HepG2 (cell line): Measurements from ENCODE around the gene GATM. TPM values are rescaled to one million over a fixed set of nuclear protein-coding genes. Genes with fewer than 3 reads are reported as not detected.

ENCODE experiments used
- ATAC-seq: fragments of 200-7000 bp; cut with Tn5 transposase; 3 replicates; pipeline ENCODE4 v1.9.1; 2020; ENCODE audit warnings: mild to moderate bottlenecking, moderate library complexity
- BruUV-seq: library from RNA; stranded (reverse); fragments of 400-500 nt; replicated peaks from 2 replicates; lab custom pipeline; 2021; lab: Mats Ljungman, UMichigan
- CTCF ChIA-PET: fragments of 300-600 bp; formaldehyde crosslinking; extraction: SDS; loops from one replicate; lab custom pipeline; 2021; ENCODE audit warnings: low total read pairs, inconsistent platforms, low intra/inter-chr PET ratio; lab: Yijun Ruan, JAX
- POLR2A ChIA-PET: fragments of 350-600 bp; sonication (Branson Sonifier 250); formaldehyde crosslinking; loops from one replicate; lab custom pipeline; 2020; ENCODE audit warnings: antibody characterized with exemption, inconsistent platforms; lab: Yijun Ruan, JAX
- DNase-seq: peaks from one replicate; pipeline ENCODE4 v3.0.0-alpha.2; 2015; ENCODE audit warnings: low spot score
- FAIRE-seq: peaks from 3 replicates; lab custom pipeline; 2011; peaks lifted over from hg19 to GRCh38; lab: Jason Lieb, UNC
- H2AFZ ChIP-seq: one replicate; pipeline ENCODE4 v1.6.1; 2011; ENCODE audit warnings: low read length, inconsistent platforms
- H3K27ac ChIP-seq: fragments of 300-600 bp; 3 replicates; pipeline ENCODE4 v1.8.0; 2011; ENCODE audit warnings: mixed run types, mild to moderate bottlenecking, mixed read lengths, low read length, inconsistent platforms; ENCODE audit not compliant: insufficient read depth; ENCODE audit errors: extremely low read length
- H3K27me3 ChIP-seq, 2 experiments: fragments of 200-600 bp in 1 of 2; 2 replicates in 1 of 2; 3 replicates in 1 of 2; pipeline versions ENCODE4 v1.6.0 to v1.8.0; 2011; ENCODE audit warnings: low read length in 2 of 2, mild to moderate bottlenecking in 2 of 2, moderate library complexity in 2 of 2, inconsistent platforms in 1 of 2; ENCODE audit not compliant: insufficient read depth in 2 of 2, control insufficient read depth in 1 of 2
- H3K36me3 ChIP-seq, 2 experiments: fragments of 200-600 bp in 1 of 2; replicated peaks in 1 of 2; 2 replicates in 1 of 2; 3 replicates in 1 of 2; pipeline versions ENCODE4 v1.5.1 to v1.8.0; 2011; ENCODE audit warnings: low read length in 2 of 2, inconsistent platforms in 1 of 2; ENCODE audit not compliant: insufficient read depth in 2 of 2, control insufficient read depth in 1 of 2
- H3K4me1 ChIP-seq: 2 replicates; pipeline ENCODE4 v1.5.1; 2012; ENCODE audit warnings: low read length, inconsistent platforms; ENCODE audit not compliant: insufficient read depth
- H3K4me2 ChIP-seq: 2 replicates; pipeline ENCODE4 v1.6.0; 2011; ENCODE audit warnings: low read depth, low read length, inconsistent platforms
- H3K4me3 ChIP-seq, 3 experiments: fragments of 200-600 bp in 1 of 3; sonication (generic), shearing (Covaris generic) in 1 of 3; replicated peaks in 1 of 3; 2 replicates each; pipeline ENCODE4 v1.5.1; 2011 to 2016; ENCODE audit warnings: low read length in 3 of 3, inconsistent platforms in 2 of 3, low read depth in 2 of 3, mild to moderate bottlenecking in 2 of 3, control low read depth in 1 of 3, mixed read lengths in 1 of 3; ENCODE audit not compliant: insufficient read depth in 1 of 3
- H3K79me2 ChIP-seq: one replicate; pipeline ENCODE4 v1.6.1; 2011; ENCODE audit warnings: low read length, inconsistent platforms; ENCODE audit not compliant: insufficient read depth
- H3K9ac ChIP-seq: 2 replicates; pipeline ENCODE4 v1.6.0; 2011; ENCODE audit warnings: mild to moderate bottlenecking, low read depth, low read length, inconsistent platforms; ENCODE audit not compliant: insufficient read depth
- H3K9me3 ChIP-seq: 2 replicates; pipeline ENCODE4 v1.5.1; 2012; ENCODE audit warnings: mild to moderate bottlenecking, low read length
- H4K20me1 ChIP-seq: 2 replicates; pipeline ENCODE4 v1.6.0; 2011; ENCODE audit warnings: inconsistent platforms, mild to moderate bottlenecking, low read length, moderate library complexity; ENCODE audit not compliant: insufficient read depth
- ETV5 ChIP-seq: IDR thresholded peaks from 2 replicates; pipeline ENCODE4 v1.6.1; 2018; ENCODE audit warnings: missing biosample characterization, missing genetic modification reagents, inconsistent platforms, borderline replicate concordance
- HMGXB3 ChIP-seq: sonication (generic); formaldehyde crosslinking; IDR thresholded peaks from 2 replicates; pipeline ENCODE4 v1.4.0; 2020; ENCODE audit warnings: missing genetic modification reagents, borderline replicate concordance
- ISL2 ChIP-seq: sonication (generic); formaldehyde crosslinking; IDR thresholded peaks from 2 replicates; pipeline ENCODE4 v1.5.0; 2020; ENCODE audit warnings: missing genetic modification reagents
- KAT2B ChIP-seq: fragments of 150-350 bp; IDR thresholded peaks from 2 replicates; pipeline ENCODE4 v1.6.1; 2014; ENCODE audit warnings: low read depth, low read length, borderline replicate concordance
- MZF1 ChIP-seq: sonication (generic); formaldehyde crosslinking; IDR thresholded peaks from 2 replicates; pipeline ENCODE4 v1.8.1; 2023; ENCODE audit warnings: mild to moderate bottlenecking, missing genetic modification reagents, borderline replicate concordance
- NCOA2 ChIP-seq: sonication (generic); formaldehyde crosslinking; IDR thresholded peaks from 2 replicates; pipeline ENCODE4 v1.8.0; 2022; ENCODE audit warnings: inconsistent platforms
- POGZ ChIP-seq: sonication (generic); formaldehyde crosslinking; IDR thresholded peaks from 2 replicates; pipeline ENCODE4 v1.4.0; 2020; ENCODE audit warnings: mild to moderate bottlenecking, missing genetic modification reagents
- PPARG ChIP-seq: conservative IDR thresholded peaks from 2 replicates; pipeline ENCODE4 v1.6.1; 2016; ENCODE audit warnings: missing biosample characterization, missing genetic modification reagents
- RXRB ChIP-seq: IDR thresholded peaks from 2 replicates; pipeline ENCODE4 v1.6.1; 2016; ENCODE audit warnings: borderline replicate concordance, missing genetic modification reagents, missing compliant biosample characterization
- SAP130 ChIP-seq: IDR thresholded peaks from 2 replicates; pipeline ENCODE4 v1.6.1; 2016; ENCODE audit warnings: low read depth
- SNAI1 ChIP-seq: sonication (generic); formaldehyde crosslinking; IDR thresholded peaks from 2 replicates; pipeline ENCODE4 v1.5.0; 2020; ENCODE audit warnings: mild to moderate bottlenecking, missing genetic modification reagents, borderline replicate concordance
- SOX13 ChIP-seq, 3 experiments: fragments of 450-650 bp in 1 of 3; sonication (generic) in 1 of 3; formaldehyde crosslinking in 1 of 3; IDR thresholded peaks in 2 of 3; conservative IDR thresholded peaks in 1 of 3; 2 replicates each; pipeline versions ENCODE4 v1.5.0 to v1.6.1; 2016 to 2020; ENCODE audit warnings: antibody characterized with exemption in 1 of 3, mild to moderate bottlenecking in 1 of 3, missing compliant biosample characterization in 1 of 3, missing genetic modification reagents in 1 of 3, moderate library complexity in 1 of 3
- TCF12 ChIP-seq, 2 experiments: fragments of 450-650 bp in 1 of 2; sonication (generic) in 1 of 2; formaldehyde crosslinking in 1 of 2; IDR thresholded peaks; 2 replicates each; pipeline versions ENCODE4 v1.6.1 to v1.8.0; 2017 to 2022; ENCODE audit warnings: antibody characterized with exemption in 1 of 2, mild to moderate bottlenecking in 1 of 2, missing genetic modification reagents in 1 of 2, moderate library complexity in 1 of 2
- ZBTB26 ChIP-seq: IDR thresholded peaks from 2 replicates; pipeline ENCODE4 v1.6.1; 2016; ENCODE audit warnings: missing compliant biosample characterization, missing genetic modification reagents, borderline replicate concordance
- ZNF121 ChIP-seq: sonication (generic); formaldehyde crosslinking; IDR thresholded peaks from 2 replicates; pipeline ENCODE4 v1.5.0; 2020; ENCODE audit warnings: mild to moderate bottlenecking, missing genetic modification reagents
- ZNF766 ChIP-seq: sonication (generic); formaldehyde crosslinking; IDR thresholded peaks from 2 replicates; pipeline ENCODE4 v1.5.0; 2020; ENCODE audit warnings: missing genetic modification reagents, borderline replicate concordance
- WGBS: methylation state at CpG from one replicate; pipeline ENCODE4 v1.1.6; 2017; ENCODE audit warnings: low lambda C conversion rate; 5-methylcytosine and 5-hydroxymethylcytosine counted together
- in situ Hi-C: cut with HindIII; loops from 2 replicates; pipeline ENCODE4 v1.10.0; 2017; ENCODE audit warnings: low pct_unique_long_range_greater_than_20kb; ENCODE audit not compliant: extremely low pct_ligation_motif_present
- intact Hi-C: fragments of 100-400 bp; cut with micrococcal nuclease; formaldehyde crosslinking; loops from one replicate; pipeline ENCODE4 v1.10.0; 2022; ENCODE audit not compliant: unreplicated experiment
- polyA plus RNA-seq, 8 experiments: library from polyadenylated mRNA; depleted of rRNA in 3 of 8; stranded (reverse) in 7 of 8; unstranded in 1 of 8; fragments of >200 nt; fragmentation: Illumina TruSeq in 4 of 8; extraction: Trizol in 4 of 8; gene quantifications; 2 replicates each; pipeline versions ENCODE4 v1.2.1 to v1.2.3, GENCODE V29; 2011 to 2016; ENCODE audit warnings: low read depth in 4 of 8, missing spikeins in 1 of 8, mixed read lengths in 1 of 8; ENCODE audit not compliant: insufficient read depth in 1 of 8
- total RNA-seq, 5 experiments: library from RNA; depleted of rRNA; stranded (reverse); fragments of >200 nt; fragmentation: Illumina TruSeq; extraction: Trizol; gene quantifications; 2 replicates each; pipeline ENCODE4 v1.2.3, GENCODE V29; 2016; ENCODE audit warnings: low read depth in 1 of 5

GATM gene
- total and polyA plus RNA-seq, 2 of the 13 experiments (the other 11 are each of a cell fraction or from before 2014, with no cell fraction given) = 2.1 to 16.8 TPM

GRCh38 chr15:45340429-45340828 is 37.9 kb downstream of the GATM start (continued):
- no peak for TF ChIP-seq ZBTB26 (CRISPR knock-in tag)
- TF ChIP-seq KAT2B = no peak
- TF ChIP-seq HMGXB3 (CRISPR knock-in tag) = no peak
- no peak for TF ChIP-seq ZNF121 (CRISPR knock-in tag)

GRCh38 chr15:45338417-45338816 is 39.9 kb downstream of the GATM start:
- no peaks in the 10 kb centered on the region for H3K9me3 ChIP-seq
- peaks cover 93% of the 10 kb centered on the region for H3K4me1 ChIP-seq
- H4K20me1 ChIP-seq = no peaks in the 10 kb centered on the region
- no peak overlapping the region for H2AFZ ChIP-seq
- H3K9ac ChIP-seq = no peak overlapping the region
- peak; percentile 18 for FAIRE-seq
- DNase-seq = peak; percentile 80
- H3K36me3 ChIP-seq = no peaks in the 10 kb centered on the region
- BruUV-seq = no TSS peak
- H3K4me3 ChIP-seq = no peak overlapping the region
- H3K27me3 ChIP-seq = no peaks in the 10 kb centered on the region
- in situ Hi-C loops = no loop called here
- ChIA-PET CTCF (no interaction called here), POLR2A (no interaction called here)
- 40% methylated on average over 3 of the region's 3 CpGs for WGBS
- peak overlapping the region; percentile 2 for H3K27ac ChIP-seq
- intact Hi-C loops = loop anchor here (2.0 kb wide), 1 partner anchor 28 kb away; no protein-coding TSS in a partner anchor
- no peaks in the 10 kb centered on the region for H3K79me2 ChIP-seq
- peak; percentile 47; the same call in 2 of the 3 replicates for ATAC-seq
- H3K4me2 ChIP-seq = peak overlapping the region; percentile 3; the same call in 1 of the 2 replicates
- 0 out of 2 replicates have a peak, but pooled peaks have one; percentile 44 for TF ChIP-seq PPARG (CRISPR knock-in tag)
- no peak for TF ChIP-seq SNAI1 (CRISPR knock-in tag)
- peak; percentile 64 for TF ChIP-seq ETV5
- TF ChIP-seq TCF12 (IDR thresholded peaks at IDR 0.05) = no peak
- no peak for TF ChIP-seq TCF12 (CRISPR knock-in tag; IDR thresholded peaks at IDR 0.05)
- TF ChIP-seq MZF1 = no peak
- 0 out of 2 replicates have a peak, but pooled peaks have one; percentile 21 for TF ChIP-seq RXRB (CRISPR knock-in tag)
- TF ChIP-seq ISL2 = peak; percentile 75
- TF ChIP-seq SAP130 (CRISPR knock-in tag) = 0 out of 2 replicates have a peak, but pooled peaks have one; percentile 18
- TF ChIP-seq POGZ = peak; percentile 18; the same call in 1 of the 2 replicates
- no peak for TF ChIP-seq SOX13 (IDR thresholded peaks at IDR 0.05)
- peak in 1 of 2 experiments; percentile 64; a peak in 2 of 4 replicates for TF ChIP-seq SOX13 (CRISPR knock-in tag; conservative IDR thresholded peaks at IDR 0.05 in 1 of 2, IDR thresholded peaks at IDR 0.05 in 1 of 2)
- no peak for TF ChIP-seq ZNF766 (CRISPR knock-in tag)
- TF ChIP-seq NCOA2 (CRISPR knock-in tag) = peak; percentile 56; the same call in 1 of the 2 replicates
